H1 (cell line): ENCODE measurements around the gene KANSL1. TPM values are rescaled to one million over a fixed set of nuclear protein-coding genes. Genes with fewer than 3 reads are reported as not detected.

ENCODE experiments used
- CTCF ChIA-PET: fragments of 300-600 bp; sonication (Branson Sonifier 250); formaldehyde crosslinking; loops from one replicate; lab custom pipeline; 2021; ENCODE audit not compliant: partially characterized antibody; lab: Charles Lee
- POLR2A ChIA-PET: fragments of 300-600 bp; sonication (Branson Sonifier 250); formaldehyde crosslinking; loops from one replicate; lab custom pipeline; 2021; ENCODE audit warnings: inconsistent platforms; ENCODE audit not compliant: partially characterized antibody; lab: Charles Lee
- DNase-seq, 2 experiments: peaks; one replicate each; pipeline versions ENCODE4 v3.0.0 to v3.0.0-alpha.2; 2010 to 2022; ENCODE audit warnings: low spot score in 2 of 2, low read depth in 1 of 2, mixed read lengths in 1 of 2
- FAIRE-seq: peaks from 2 replicates; lab custom pipeline; 2011; peaks lifted over from hg19 to GRCh38; lab: Jason Lieb, UNC
- H2AFZ ChIP-seq: 2 replicates; pipeline ENCODE4 v1.8.1; 2012; ENCODE audit warnings: low read length, inconsistent platforms
- H2AK5ac ChIP-seq: 2 replicates; pipeline ENCODE4 v1.6.1; 2013; ENCODE audit warnings: low read depth, low read length
- H2BK120ac ChIP-seq: replicated peaks from 2 replicates; pipeline ENCODE3; 2013; ENCODE audit warnings: low read depth, low read length, inconsistent platforms
- H2BK12ac ChIP-seq: 2 replicates; pipeline ENCODE4 v1.6.1; 2013; ENCODE audit warnings: low read depth, low read length
- H2BK15ac ChIP-seq: 2 replicates; pipeline ENCODE4 v1.6.1; 2013; ENCODE audit warnings: low read length
- H2BK20ac ChIP-seq: 2 replicates; pipeline ENCODE4 v1.6.1; 2013; ENCODE audit warnings: low read length
- H2BK5ac ChIP-seq: 2 replicates; pipeline ENCODE4 v1.6.1; 2013; ENCODE audit warnings: low read depth, low read length
- H3K14ac ChIP-seq: 2 replicates; pipeline ENCODE4 v1.6.1; 2013; ENCODE audit warnings: inconsistent platforms; ENCODE audit not compliant: insufficient read length
- H3K18ac ChIP-seq: 2 replicates; pipeline ENCODE4 v1.6.1; 2013; ENCODE audit warnings: low read length; ENCODE audit errors: extremely low read depth
- H3K23ac ChIP-seq: 2 replicates; pipeline ENCODE4 v1.6.1; 2013; ENCODE audit warnings: inconsistent platforms; ENCODE audit not compliant: insufficient read length
- H3K23me2 ChIP-seq: 2 replicates; pipeline ENCODE4 v1.6.1; 2013; ENCODE audit warnings: low read depth, low read length
- H3K27ac ChIP-seq: 2 replicates; pipeline ENCODE4 v1.6.1; 2011; ENCODE audit warnings: low read depth, low read length, inconsistent platforms
- H3K27me3 ChIP-seq, 4 experiments: replicated peaks in 1 of 4; 1 replicate in 1 of 4; 2 replicates in 3 of 4; pipeline versions ENCODE4 v1.6.1 to v1.8.1; 2011 to 2013; ENCODE audit warnings: low read length in 3 of 4, mild to moderate bottlenecking in 3 of 4, inconsistent platforms in 2 of 4, mixed read lengths in 2 of 4, moderate library complexity in 1 of 4; ENCODE audit not compliant: control insufficient read depth in 3 of 4, insufficient read depth in 3 of 4; ENCODE audit errors: extremely low read depth in 1 of 4
- H3K36me3 ChIP-seq, 4 experiments: 2 replicates each; pipeline versions ENCODE4 v1.6.1 to v1.8.1; 2011 to 2013; ENCODE audit warnings: mild to moderate bottlenecking in 4 of 4, low read length in 3 of 4, moderate library complexity in 2 of 4, control low read depth in 1 of 4, inconsistent platforms in 1 of 4; ENCODE audit not compliant: insufficient read depth in 4 of 4, control insufficient read depth in 2 of 4
- H3K4ac ChIP-seq: replicated peaks from 2 replicates; pipeline ENCODE3; 2013; ENCODE audit warnings: low read length, low read depth, mixed read lengths, inconsistent platforms; ENCODE audit not compliant: insufficient read length
- H3K4me1 ChIP-seq, 4 experiments: replicated peaks in 1 of 4; 1 replicate in 1 of 4; 2 replicates in 3 of 4; pipeline versions ENCODE4 v1.6.1 to v1.8.1; 2011 to 2013; ENCODE audit warnings: low read length in 3 of 4, inconsistent platforms in 2 of 4, mixed read lengths in 1 of 4; ENCODE audit not compliant: insufficient read depth in 4 of 4, control insufficient read depth in 3 of 4
- H3K4me2 ChIP-seq, 2 experiments: 2 replicates each; pipeline versions ENCODE4 v1.6.1 to v1.8.1; 2011 to 2013; ENCODE audit warnings: low read depth in 2 of 2, low read length in 2 of 2, control low read depth in 1 of 2, inconsistent platforms in 1 of 2, mild to moderate bottlenecking in 1 of 2; ENCODE audit not compliant: insufficient read depth in 1 of 2
- H3K4me3 ChIP-seq, 4 experiments: fragments of 200-600, 300-600 bp in 1 of 4; sonication (generic), shearing (Covaris generic), sonication (Bioruptor Twin) in 1 of 4; 2 replicates each; pipeline versions ENCODE4 v1.5.1 to v1.8.1; 2011 to 2016; ENCODE audit warnings: low read length in 4 of 4, low read depth in 3 of 4, control low read depth in 2 of 4, inconsistent platforms in 2 of 4, mild to moderate bottlenecking in 2 of 4, mixed read lengths in 1 of 4, moderate library complexity in 1 of 4; ENCODE audit not compliant: insufficient read depth in 2 of 4; ENCODE audit errors: extremely low read depth in 1 of 4
- H3K56ac ChIP-seq: replicated peaks from 2 replicates; pipeline ENCODE3; 2013; ENCODE audit warnings: low read depth, mild to moderate bottlenecking, mixed read lengths, low read length, inconsistent platforms; ENCODE audit not compliant: insufficient read length
- H3K79me1 ChIP-seq: 2 replicates; pipeline ENCODE4 v1.6.1; 2013; ENCODE audit warnings: low read depth, low read length, control low read depth
- H3K79me2 ChIP-seq, 2 experiments: 2 replicates each; pipeline versions ENCODE4 v1.6.1 to v1.8.1; 2012 to 2013; ENCODE audit warnings: low read length in 2 of 2, mild to moderate bottlenecking in 2 of 2, inconsistent platforms in 1 of 2; ENCODE audit not compliant: insufficient read depth in 2 of 2, control insufficient read depth in 1 of 2
- H3K9ac ChIP-seq, 4 experiments: replicated peaks in 1 of 4; 1 replicate in 1 of 4; 2 replicates in 3 of 4; pipeline versions ENCODE4 v1.6.1 to v1.8.1; 2011 to 2013; ENCODE audit warnings: low read depth in 3 of 4, low read length in 3 of 4, control low read depth in 2 of 4, mild to moderate bottlenecking in 2 of 4, moderate library complexity in 2 of 4, inconsistent platforms in 1 of 4; ENCODE audit errors: extremely low read depth in 1 of 4
- H3K9me3 ChIP-seq, 2 experiments: 2 replicates each; pipeline versions ENCODE4 v1.6.1 to v1.8.1; 2012 to 2013; ENCODE audit warnings: mild to moderate bottlenecking in 2 of 2, moderate library complexity in 2 of 2, control low read depth in 1 of 2, inconsistent platforms in 1 of 2, low read depth in 1 of 2, low read length in 1 of 2, mixed read lengths in 1 of 2; ENCODE audit not compliant: insufficient read depth in 2 of 2
- H4K20me1 ChIP-seq, 2 experiments: replicated peaks in 1 of 2; 2 replicates each; pipeline versions ENCODE3 to v1.8.1; 2011 to 2013; ENCODE audit warnings: inconsistent platforms in 2 of 2, low read length in 2 of 2, mild to moderate bottlenecking in 1 of 2; ENCODE audit not compliant: insufficient read depth in 2 of 2, control insufficient read depth in 1 of 2
- H4K5ac ChIP-seq: 2 replicates; pipeline ENCODE4 v1.6.1; 2013; ENCODE audit warnings: low read length, low read depth, mixed read lengths, inconsistent platforms; ENCODE audit not compliant: insufficient read length
- H4K8ac ChIP-seq: 2 replicates; pipeline ENCODE4 v1.8.0; 2013; ENCODE audit warnings: mild to moderate bottlenecking, moderate library complexity, low read length, inconsistent platforms; ENCODE audit not compliant: insufficient read depth; ENCODE audit errors: extremely low read depth
- H4K91ac ChIP-seq: replicated peaks from 2 replicates; pipeline ENCODE3; 2013; ENCODE audit warnings: low read length, mixed read lengths, inconsistent platforms; ENCODE audit not compliant: insufficient read length
- CHD1 ChIP-seq: IDR thresholded peaks from 2 replicates; pipeline ENCODE4 v1.6.1; 2012; ENCODE audit warnings: low read depth, low read length, improper control_type of control experiment
- EZH2 ChIP-seq: fragments of 200-600 bp; sonication (generic); IDR thresholded peaks from 2 replicates; pipeline ENCODE4 v1.7.1; 2012; ENCODE audit warnings: low read depth, mild to moderate bottlenecking, moderate library complexity, low read length, inconsistent platforms; ENCODE audit not compliant: severe bottlenecking
- SAP30 ChIP-seq: fragments of 300-600 bp; sonication (generic); IDR thresholded peaks from 2 replicates; pipeline ENCODE4 v1.7.1; 2012; ENCODE audit warnings: low read length, moderate library complexity, mild to moderate bottlenecking, inconsistent platforms; ENCODE audit not compliant: insufficient read depth, insufficient replicate concordance
- SUZ12 ChIP-seq: fragments of 200-600 bp; sonication (generic); IDR thresholded peaks from 2 replicates; pipeline ENCODE4 v1.6.1; 2012; ENCODE audit warnings: mild to moderate bottlenecking, inconsistent platforms, low read length, moderate library complexity, mixed read lengths
- TBP ChIP-seq: IDR thresholded peaks from 2 replicates; pipeline ENCODE4 v1.6.1; 2011; ENCODE audit warnings: low read depth, low read length, improper control_type of control experiment
- WGBS, 2 experiments: shearing (Covaris generic) in 1 of 2; methylation state at CpG; one replicate each; pipeline versions ENCODE4 v1.1.6 to v1.1.7; 2013 to 2015; ENCODE audit warnings: low lambda C conversion rate in 2 of 2, mixed read lengths in 2 of 2, inconsistent platforms in 1 of 2, low coverage in 1 of 2, missing lambda C conversion rate in 1 of 2; ENCODE audit not compliant: insufficient replicate concordance in 2 of 2, insufficient coverage in 1 of 2, insufficient read length in 1 of 2; ENCODE audit errors: extremely low coverage in 1 of 2, missing lambda C conversion rate in 1 of 2; 5-methylcytosine and 5-hydroxymethylcytosine counted together
- polyA plus RNA-seq, 7 experiments: library from polyadenylated mRNA; depleted of rRNA in 3 of 7; stranded (reverse) in 5 of 7; unstranded in 2 of 7; fragments of >200 nt in 5 of 7; fragments of 200-250 nt in 2 of 7; gene quantifications; 1 replicate in 5 of 7; 2 replicates in 1 of 7; 4 replicates in 1 of 7; pipeline versions ENCODE4 v1.2.1 to v1.2.3, GENCODE V29; 2011 to 2013; ENCODE audit warnings: missing spikeins in 2 of 7, mixed read lengths in 2 of 7
- total RNA-seq: library from RNA; stranded (reverse); fragmentation: NEBNext Ultra II Directional; extraction: Animal tissue kit (Norgen Biotek cat#: 25700); gene quantifications from 2 replicates; pipeline ENCODE4 v1.2.1, GENCODE V29; 2021
- TF ChIP-seq, protein P1 (sequence below): IDR thresholded peaks from 2 replicates; pipeline ENCODE4 v1.6.1; 2012; ENCODE audit warnings: inconsistent platforms

KANSL1 gene
- total and polyA plus RNA-seq, 2 of the 8 experiments (the other 6 are each of a cell fraction or from before 2014, with no cell fraction given) = 34.0 to 128 TPM

DNA sequence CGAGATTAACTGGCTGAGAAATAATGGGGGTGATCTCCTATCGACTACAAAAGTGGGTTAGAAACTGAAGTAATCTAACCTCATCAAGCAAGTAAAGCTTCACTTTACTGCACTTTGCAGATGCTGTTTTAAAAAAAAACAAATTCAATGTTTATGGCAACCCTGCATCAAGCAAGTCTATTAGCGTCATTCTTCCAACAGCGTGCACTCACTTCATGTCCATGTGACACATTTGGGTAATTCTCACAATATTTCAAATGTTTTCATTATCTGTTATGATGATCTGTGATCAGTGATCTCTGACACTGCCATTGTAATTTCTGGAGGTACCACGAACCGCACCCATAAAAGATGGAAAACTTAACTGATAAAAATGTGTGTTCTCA, 70.8 kb downstream of the KANSL1 start:
- ChIA-PET CTCF (interaction anchor here (0.6 to 1.9 kb wide), 4 partner anchors 14 to 91 kb away, joined by 3 to 7 read pairs (median 4); no protein-coding TSS in a partner anchor), POLR2A (interaction anchor here (1.2 kb wide), 1 partner anchor 9 kb away, joined by 3 read pairs; no protein-coding TSS in a partner anchor)
- Histone ChIP-seq H2BK12ac (no peak overlapping the region), H3K4me2 (no peak overlapping the region), H3K56ac (no peak overlapping the region), H3K9ac (no peak overlapping the region), H3K23me2 (no peaks in the 10 kb centered on the region; the same call in 1 of the 2 replicates), H4K91ac (no peak overlapping the region), H3K4me1 (peaks cover 7 to 17% (median 14%) of the 10 kb centered on the region in 4 experiments; a peak in 6 of 7 replicates), H4K5ac (no peak overlapping the region), H3K14ac (no peak overlapping the region), H3K4me3 (no peak overlapping the region), H2BK120ac (no peak overlapping the region), H3K36me3 (no peaks in the 10 kb centered on the region), H2BK20ac (no peak overlapping the region), H3K9me3 (no peaks in the 10 kb centered on the region), H2AFZ (no peak overlapping the region), H2BK15ac (no peak overlapping the region), H2AK5ac (no peak overlapping the region), H3K27me3 (no peaks in the 10 kb centered on the region), H2BK5ac (no peak overlapping the region), H3K79me2 (peaks cover 67 to 99% of the 10 kb centered on the region in 2 experiments), H3K4ac (no peak overlapping the region), H4K8ac (no peak overlapping the region), H3K23ac (no peak overlapping the region), H3K18ac (no peak overlapping the region), H3K27ac (no peak overlapping the region), H3K79me1 (peaks cover 7% of the 10 kb centered on the region), H4K20me1 (peaks cover 37 to 65% of the 10 kb centered on the region in 2 experiments)
- TF ChIP-seq SAP30 = no peak
- TF ChIP-seq CHD1 = no peak
- no peak for TF ChIP-seq TBP
- TF ChIP-seq, protein P1, sequence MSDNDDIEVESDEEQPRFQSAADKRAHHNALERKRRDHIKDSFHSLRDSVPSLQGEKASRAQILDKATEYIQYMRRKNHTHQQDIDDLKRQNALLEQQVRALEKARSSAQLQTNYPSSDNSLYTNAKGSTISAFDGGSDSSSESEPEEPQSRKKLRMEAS = no peak
- no peak for TF ChIP-seq SUZ12
- no peak for TF ChIP-seq EZH2
- DNase-seq = no peak
- WGBS, 2 experiments = 92% methylated on average over 6 of the region's 6 CpGs; no CpG with 5 or more reads in 1 of the 2 experiments
- no peak for FAIRE-seq
